Neuron (in vitro differentiated cells): Measurements from ENCODE around the gene AGBL4.

Experiments
- H2AFZ ChIP-seq: one replicate; pipeline ENCODE4 v1.6.1; 2013; ENCODE audit warnings: low read depth, mild to moderate bottlenecking, inconsistent platforms, low read length, moderate library complexity
- H3K27me3 ChIP-seq: one replicate; pipeline ENCODE4 v1.6.1; 2013; ENCODE audit warnings: low read length; ENCODE audit not compliant: insufficient read depth
- H3K36me3 ChIP-seq: one replicate; pipeline ENCODE4 v1.6.1; 2013; ENCODE audit warnings: low read length; ENCODE audit not compliant: insufficient read depth
- H3K4me1 ChIP-seq: one replicate; pipeline ENCODE4 v1.6.1; 2013; ENCODE audit warnings: low read length; ENCODE audit not compliant: insufficient read depth
- H3K4me3 ChIP-seq: 2 replicates; pipeline ENCODE4 v1.5.1; 2013; ENCODE audit warnings: mild to moderate bottlenecking, low read length, moderate library complexity
- H3K9me3 ChIP-seq: one replicate; pipeline ENCODE4 v1.6.1; 2013; ENCODE audit warnings: low read length

AGBL4 gene

DNA sequence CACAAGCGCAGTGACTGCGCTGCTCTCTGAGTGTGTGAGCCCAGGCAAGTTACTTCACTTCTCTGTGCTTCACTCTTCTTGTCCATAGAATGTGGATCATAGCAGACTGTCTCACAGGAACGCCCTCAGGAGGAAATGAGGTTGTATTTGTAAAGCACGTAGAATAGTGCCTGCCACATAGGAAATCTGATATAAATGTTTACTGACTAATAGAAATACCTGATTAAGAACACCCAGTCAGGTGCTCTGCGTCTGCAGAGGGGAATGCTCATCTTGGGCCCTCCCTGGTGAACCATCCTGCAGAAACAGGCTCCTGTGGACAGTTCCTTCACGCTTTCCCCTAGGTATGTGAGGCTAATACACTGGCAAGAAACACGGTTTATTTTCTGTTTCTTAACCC, 1347.4 kb downstream of the AGBL4 start:
- H3K4me3 ChIP-seq, result no peak overlapping the region
- H3K9me3 ChIP-seq, result no peaks in the 10 kb centered on the region
- H3K36me3 ChIP-seq, result no peaks in the 10 kb centered on the region
- H2AFZ ChIP-seq, result no peak overlapping the region
- peaks cover 3% of the 10 kb centered on the region for H3K27me3 ChIP-seq
- H3K4me1 ChIP-seq, result peaks cover 4% of the 10 kb centered on the region

DNA sequence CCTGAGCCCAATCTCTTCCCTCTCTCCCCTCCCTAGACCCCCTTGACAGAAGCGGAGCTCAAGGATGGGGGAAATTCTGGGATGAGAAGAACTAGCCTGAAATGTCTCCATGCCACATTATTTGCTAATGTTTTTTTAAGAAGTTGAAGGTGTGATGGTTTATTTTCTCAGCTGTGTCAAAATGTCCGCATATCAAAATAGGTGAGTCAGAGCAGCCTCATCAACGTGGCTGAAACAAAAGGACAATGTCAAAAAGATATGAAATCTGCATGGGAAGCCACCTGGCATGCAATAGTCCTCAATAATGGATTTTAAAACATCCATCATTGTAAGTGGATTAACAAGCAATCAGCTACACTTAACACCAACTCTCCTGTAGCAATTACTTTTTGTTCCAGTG, 1348.5 kb downstream of the AGBL4 start:
- H3K27me3 ChIP-seq, result peaks cover 3% of the 10 kb centered on the region
- H2AFZ ChIP-seq, result no peak overlapping the region
- H3K9me3 ChIP-seq, result no peaks in the 10 kb centered on the region
- no peak overlapping the region for H3K4me3 ChIP-seq
- no peaks in the 10 kb centered on the region for H3K36me3 ChIP-seq
- no peaks in the 10 kb centered on the region for H3K4me1 ChIP-seq

DNA sequence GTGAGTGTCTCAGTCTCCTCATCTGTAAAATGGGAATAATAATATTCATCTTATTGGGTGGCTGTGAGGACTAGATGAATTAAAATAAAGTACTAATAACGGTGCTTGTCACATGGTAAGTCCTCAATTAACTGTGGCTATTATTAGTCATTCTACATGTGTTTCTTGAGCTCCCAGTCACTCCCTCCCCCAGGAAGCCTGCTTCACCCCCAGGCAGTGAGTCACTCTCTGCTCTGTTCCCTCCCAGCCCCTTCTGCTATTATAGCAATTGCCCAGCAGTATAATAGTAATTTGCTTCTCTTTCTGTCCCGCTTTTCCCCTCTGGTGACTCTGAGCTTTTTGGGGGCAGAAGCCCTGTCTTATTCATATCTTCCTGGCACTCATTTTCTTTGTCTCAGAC, 1349.1 kb downstream of the AGBL4 start:
- Histone ChIP-seq H2AFZ (no peak overlapping the region), H3K27me3 (peaks cover 3% of the 10 kb centered on the region), H3K4me3 (no peak overlapping the region), H3K4me1 (no peaks in the 10 kb centered on the region), H3K36me3 (no peaks in the 10 kb centered on the region), H3K9me3 (no peaks in the 10 kb centered on the region)

DNA sequence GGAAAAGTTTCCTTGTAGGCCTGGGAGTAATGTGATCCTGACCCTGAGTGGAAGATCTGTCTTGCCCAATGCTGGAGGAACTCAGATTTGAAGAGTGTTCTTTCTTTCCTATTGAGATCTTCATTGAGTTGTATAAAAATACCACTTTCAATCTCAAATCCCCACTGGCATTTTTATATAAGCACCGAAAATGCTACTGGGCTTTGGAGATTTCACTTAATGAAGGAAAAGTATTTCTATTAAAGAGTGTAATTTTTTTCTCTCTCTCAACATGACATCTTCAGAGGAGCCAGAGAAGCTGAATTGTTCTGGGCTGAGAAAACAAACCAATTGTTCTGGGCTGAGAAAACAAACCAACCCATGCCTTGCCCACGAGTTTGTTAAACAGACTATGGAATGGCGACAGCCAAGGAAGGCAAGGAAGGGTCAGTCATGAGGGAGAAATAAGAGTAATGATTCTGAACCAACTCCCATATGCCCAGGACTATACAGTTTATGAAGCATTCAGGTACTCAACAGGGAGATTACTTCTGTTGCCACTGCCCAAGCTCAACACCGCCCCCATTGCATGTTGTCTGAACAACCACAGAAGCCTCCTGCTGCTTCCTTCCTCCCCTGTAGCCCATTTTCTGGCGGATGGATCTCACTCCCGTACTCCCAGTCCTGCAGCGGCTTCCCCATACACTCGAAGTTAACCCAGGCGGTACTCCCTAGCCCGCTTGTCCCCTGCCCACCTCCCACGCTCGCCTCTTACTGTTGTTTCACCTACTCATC, 1350.2 kb downstream of the AGBL4 start:
- Histone ChIP-seq H2AFZ (no peak overlapping the region), H3K9me3 (no peaks in the 10 kb centered on the region), H3K4me3 (no peak overlapping the region), H3K4me1 (no peaks in the 10 kb centered on the region), H3K27me3 (peaks cover 3% of the 10 kb centered on the region), H3K36me3 (no peaks in the 10 kb centered on the region)

DNA sequence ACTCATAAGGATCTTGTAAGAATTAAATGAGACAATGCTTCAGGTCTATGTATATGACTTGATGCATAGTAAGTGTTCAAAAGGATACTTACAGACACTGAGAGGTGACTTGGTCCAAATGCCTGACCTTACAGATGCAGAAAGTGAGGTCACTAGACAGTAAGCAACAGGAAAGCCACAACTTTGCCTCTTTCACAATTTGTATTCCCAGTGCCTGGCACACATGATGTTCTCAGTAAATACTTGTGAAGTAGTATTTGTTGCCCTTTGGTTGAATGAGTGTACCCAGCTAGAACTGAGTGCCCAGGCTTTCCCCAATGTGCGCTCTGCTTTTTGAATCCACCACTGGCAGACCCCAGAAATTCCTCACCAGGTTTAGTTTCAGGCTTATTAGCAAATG, 1352.2 kb downstream of the AGBL4 start:
- no peaks in the 10 kb centered on the region for H3K4me1 ChIP-seq
- no peak overlapping the region for H2AFZ ChIP-seq
- no peaks in the 10 kb centered on the region for H3K9me3 ChIP-seq
- H3K4me3 ChIP-seq, result no peak overlapping the region
- H3K36me3 ChIP-seq, result no peaks in the 10 kb centered on the region
- peaks cover 3% of the 10 kb centered on the region for H3K27me3 ChIP-seq

DNA sequence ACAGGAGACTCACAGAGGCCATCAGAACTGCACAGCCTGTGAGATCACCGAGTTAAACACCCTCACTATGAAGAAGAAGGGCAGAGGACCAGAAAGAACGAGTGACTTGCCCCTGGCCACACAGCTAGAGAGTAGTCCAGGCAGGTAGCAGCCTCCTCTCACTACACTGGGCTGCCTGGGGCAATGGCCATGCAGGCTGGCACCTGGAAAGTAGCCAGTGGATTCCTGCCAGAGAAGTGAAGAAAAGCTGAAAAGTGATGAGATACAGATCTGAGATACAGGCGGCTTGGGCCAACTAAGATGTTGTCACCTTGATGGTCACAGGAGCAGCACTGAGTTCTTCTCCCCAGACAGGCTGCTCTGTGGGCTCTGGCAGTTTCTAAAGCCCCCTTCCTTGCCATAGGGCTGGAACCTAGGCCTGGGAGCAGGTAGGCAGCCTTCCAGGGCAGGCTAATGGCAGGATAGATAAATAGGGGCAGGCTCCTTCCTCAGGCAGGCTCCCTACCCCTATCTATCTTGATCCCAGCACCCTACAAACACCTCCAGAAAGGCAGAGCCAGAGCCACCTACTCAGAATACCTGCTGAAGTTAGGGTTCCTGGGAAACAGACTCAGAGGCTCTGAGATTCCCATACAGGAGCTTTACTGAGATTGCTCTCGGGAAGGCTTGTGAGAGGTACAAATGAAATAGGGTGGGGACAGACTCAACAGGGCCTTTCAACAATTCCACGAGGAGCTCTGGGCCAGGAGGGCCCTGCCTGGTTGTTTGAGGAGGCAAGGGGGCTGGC, 1353.3 kb downstream of the AGBL4 start:
- Histone ChIP-seq H3K4me1 (no peaks in the 10 kb centered on the region), H2AFZ (no peak overlapping the region), H3K9me3 (no peaks in the 10 kb centered on the region), H3K36me3 (no peaks in the 10 kb centered on the region), H3K27me3 (peaks cover 3% of the 10 kb centered on the region), H3K4me3 (no peak overlapping the region)

DNA sequence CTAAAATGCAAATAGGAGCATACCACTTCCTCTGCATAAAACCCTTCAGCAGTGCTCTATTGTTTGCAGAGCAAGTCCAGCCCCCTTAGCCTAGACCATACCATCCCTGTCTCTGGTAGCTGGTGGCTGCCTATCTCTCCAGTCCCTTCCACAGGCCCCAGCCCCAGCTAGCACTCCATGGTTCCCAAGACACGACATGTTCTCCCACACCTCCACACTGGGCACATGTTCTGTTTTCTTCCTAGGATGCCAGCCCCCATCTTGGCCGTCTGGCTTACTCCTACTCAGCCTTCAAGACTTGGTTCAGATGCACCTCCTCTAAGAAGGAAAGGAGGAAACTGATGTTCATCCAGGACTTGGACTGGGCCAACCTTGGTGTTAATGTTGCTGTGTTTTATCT, 1355.4 kb downstream of the AGBL4 start:
- H3K4me3 ChIP-seq, result no peak overlapping the region
- H3K36me3 ChIP-seq, result no peaks in the 10 kb centered on the region
- H3K9me3 ChIP-seq, result no peaks in the 10 kb centered on the region
- peaks cover 3% of the 10 kb centered on the region for H3K27me3 ChIP-seq
- no peak overlapping the region for H2AFZ ChIP-seq
- H3K4me1 ChIP-seq, result no peaks in the 10 kb centered on the region

DNA sequence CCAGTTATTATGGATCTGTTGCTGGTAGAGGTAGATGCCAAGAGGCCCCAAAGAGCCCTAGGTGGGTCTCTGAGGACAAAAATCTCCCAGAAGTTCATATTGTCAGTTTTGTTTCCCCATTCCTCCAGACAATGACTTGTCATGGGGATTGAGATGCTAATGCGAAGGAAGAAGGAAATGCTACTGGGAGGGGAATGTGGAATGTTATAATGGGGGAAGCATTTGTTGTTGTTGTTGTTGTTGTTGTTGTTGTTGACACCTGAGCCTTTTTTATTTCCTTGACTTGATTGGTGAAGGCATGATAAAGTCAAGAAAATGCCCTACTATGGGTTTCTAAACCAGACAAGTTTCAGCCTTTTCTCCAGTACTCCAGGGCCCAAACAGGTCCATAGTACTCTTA, 1356.0 kb downstream of the AGBL4 start:
- Histone ChIP-seq H3K9me3 (no peaks in the 10 kb centered on the region), H3K4me3 (no peak overlapping the region), H3K36me3 (no peaks in the 10 kb centered on the region), H3K27me3 (peaks cover 3% of the 10 kb centered on the region), H3K4me1 (no peaks in the 10 kb centered on the region), H2AFZ (no peak overlapping the region)

DNA sequence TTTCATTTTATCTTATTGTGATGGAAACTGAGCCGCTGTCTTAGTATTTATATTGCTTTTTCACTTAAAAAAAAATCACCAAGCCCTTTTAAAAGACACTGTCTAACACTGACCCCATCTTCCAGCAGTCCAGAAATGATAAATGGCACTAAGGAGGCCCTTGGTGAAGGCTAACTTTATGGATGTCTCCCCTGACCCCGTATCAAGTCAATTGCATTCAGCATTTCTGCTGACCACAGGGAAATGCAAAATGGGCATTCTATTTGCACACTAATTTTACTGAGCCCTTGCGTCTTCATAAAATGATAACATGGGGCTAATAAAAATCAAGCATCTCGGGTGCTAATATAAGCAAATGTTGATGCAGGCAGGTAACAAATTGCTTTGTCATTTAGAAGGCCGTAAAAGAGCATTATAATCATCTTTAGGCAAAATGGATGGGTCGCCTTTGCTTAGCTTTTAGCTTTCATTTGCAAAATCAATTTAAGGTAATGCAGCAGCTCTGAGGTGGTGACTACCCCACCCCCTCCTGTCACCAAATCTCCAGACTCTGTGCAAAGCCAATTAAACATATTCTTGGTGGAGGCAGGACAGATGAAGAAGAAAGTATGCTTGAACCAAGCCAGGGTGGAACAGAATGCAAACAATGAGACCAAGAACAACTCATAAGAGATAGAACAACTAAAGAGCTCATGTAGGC, 1357.9 kb downstream of the AGBL4 start:
- H2AFZ ChIP-seq, result no peak overlapping the region
- no peaks in the 10 kb centered on the region for H3K4me1 ChIP-seq
- no peaks in the 10 kb centered on the region for H3K36me3 ChIP-seq
- H3K27me3 ChIP-seq, result no peaks in the 10 kb centered on the region
- no peak overlapping the region for H3K4me3 ChIP-seq
- H3K9me3 ChIP-seq, result no peaks in the 10 kb centered on the region

DNA sequence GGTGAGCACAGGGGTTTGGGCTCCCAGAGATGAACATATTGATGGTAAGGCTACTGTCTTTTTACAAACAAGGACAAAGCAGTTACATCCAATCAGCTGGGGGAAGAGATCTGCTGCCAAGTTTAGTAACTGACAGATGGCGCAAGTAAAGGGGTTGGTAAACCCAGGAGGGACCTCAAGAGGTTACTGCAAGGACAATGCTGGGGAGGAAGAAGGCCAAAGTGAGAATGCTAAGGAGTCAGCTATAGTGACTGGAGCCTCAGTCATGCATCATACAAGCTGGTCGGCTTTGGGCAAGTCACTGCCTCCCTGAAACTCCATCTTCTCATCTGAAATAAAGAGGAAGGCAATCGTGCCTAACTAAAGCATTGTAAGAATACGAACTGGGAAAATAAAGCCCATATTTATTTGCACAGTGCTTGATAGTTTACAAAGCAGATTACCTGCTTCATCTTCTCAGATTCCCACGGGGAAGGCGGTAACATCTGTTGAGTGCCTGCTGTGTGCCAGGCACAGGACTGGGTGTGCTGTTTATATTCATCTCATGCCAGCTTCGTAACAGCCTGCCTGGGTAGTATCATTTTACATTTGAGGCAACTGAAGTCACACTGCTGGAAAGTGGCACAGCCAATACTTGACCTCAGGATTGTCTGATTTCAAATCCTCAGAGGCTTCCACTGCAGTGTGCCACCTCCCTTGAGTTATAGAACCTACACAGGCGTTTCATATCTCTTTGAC, 1361.9 kb downstream of the AGBL4 start:
- Histone ChIP-seq H2AFZ (no peak overlapping the region), H3K4me1 (no peaks in the 10 kb centered on the region), H3K4me3 (no peak overlapping the region), H3K9me3 (no peaks in the 10 kb centered on the region), H3K27me3 (no peaks in the 10 kb centered on the region), H3K36me3 (no peaks in the 10 kb centered on the region)

DNA sequence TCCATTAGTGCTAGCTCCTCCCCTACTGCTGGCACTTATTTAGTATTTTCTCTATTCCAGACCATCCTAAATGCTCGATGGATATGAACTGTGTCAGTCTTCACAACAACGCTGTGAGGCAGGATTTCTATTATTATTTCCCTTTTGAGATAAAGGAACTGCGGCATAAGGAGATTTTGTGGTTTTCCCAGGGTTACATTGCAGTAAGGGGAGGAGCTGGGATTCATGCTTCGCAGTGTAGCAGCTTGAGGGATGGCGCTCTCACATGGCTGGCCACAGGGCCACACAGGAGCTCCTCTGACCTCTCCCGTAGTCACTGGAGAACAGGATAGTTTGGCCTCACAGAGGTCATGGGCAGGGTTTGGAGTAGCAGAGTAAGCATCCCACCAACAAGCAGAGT, 1364.0 kb downstream of the AGBL4 start:
- Histone ChIP-seq H3K36me3 (no peaks in the 10 kb centered on the region), H2AFZ (no peak overlapping the region), H3K27me3 (no peaks in the 10 kb centered on the region), H3K4me3 (no peak overlapping the region), H3K9me3 (no peaks in the 10 kb centered on the region), H3K4me1 (no peaks in the 10 kb centered on the region)

DNA sequence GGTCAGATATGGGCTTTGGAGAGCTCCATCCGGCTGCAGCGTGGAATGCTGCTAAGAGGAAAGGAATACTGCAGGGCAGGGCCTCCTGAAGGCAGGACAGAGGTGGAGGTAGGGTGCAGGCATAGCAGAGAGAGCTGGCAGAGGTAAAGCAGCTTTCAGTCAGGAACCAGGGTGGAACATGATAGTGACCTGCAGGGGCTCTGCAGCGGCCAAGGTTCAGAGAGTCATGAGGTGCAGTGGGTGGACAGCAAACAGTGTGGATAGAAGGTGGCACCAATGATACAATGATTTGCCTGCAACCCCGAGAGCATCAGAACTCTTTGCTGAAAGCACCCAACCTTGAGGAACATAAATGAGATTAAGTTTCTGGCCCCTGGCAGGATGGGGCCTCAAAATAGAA, 1366.3 kb downstream of the AGBL4 start:
- no peaks in the 10 kb centered on the region for H3K36me3 ChIP-seq
- H3K27me3 ChIP-seq, result no peaks in the 10 kb centered on the region
- H2AFZ ChIP-seq, result no peak overlapping the region
- no peak overlapping the region for H3K4me3 ChIP-seq
- no peaks in the 10 kb centered on the region for H3K4me1 ChIP-seq
- no peaks in the 10 kb centered on the region for H3K9me3 ChIP-seq
